Spleen (tissue), 7 donors: ENCODE data around the gene THRSP.
"Not testable (repeated sequence)": the region's sequence is repeated elsewhere in the genome, so short reads cannot be mapped to it uniquely, and the experiment has no call there.

Source experiments
- POLR2A ChIP-seq, 3 donors: fragments of 450-650 bp; IDR thresholded peaks; one replicate each; pipeline ENCODE4 v1.5.1; 2017; ENCODE audit warnings: antibody characterized with exemption in 3 of 3, mild to moderate bottlenecking in 1 of 3
- POLR2AphosphoS5 ChIP-seq, 3 donors: sonication (generic); formaldehyde crosslinking; IDR thresholded peaks; one replicate each; pipeline ENCODE4 v1.5.1; 2017; ENCODE audit warnings: antibody characterized with exemption in 3 of 3
- TF ChIP-seq, protein P1 (sequence below), 11 experiments: fragments of 200-600 bp in 7 of 11; fragments of 450-650 bp in 4 of 11; sonication (generic) in 4 of 11; IDR thresholded peaks in 8 of 11; conservative IDR thresholded peaks in 3 of 11; 1 replicate in 7 of 11; 2 replicates in 4 of 11; pipeline versions ENCODE4 v1.4.0 to v1.8.0; 2016 to 2021; ENCODE audit warnings: antibody characterized with exemption in 11 of 11, inconsistent platforms in 4 of 11, mild to moderate bottlenecking in 1 of 11
- donor health status: DM: no; HTN: no; CAD: no; lungs with moderate emphysema.
- donor health status: DM: no; HTN: no; CAD: no.
- donor health status: DM: no; HTN: no; CAD: no.

- TF ChIP-seq, protein P1, sequence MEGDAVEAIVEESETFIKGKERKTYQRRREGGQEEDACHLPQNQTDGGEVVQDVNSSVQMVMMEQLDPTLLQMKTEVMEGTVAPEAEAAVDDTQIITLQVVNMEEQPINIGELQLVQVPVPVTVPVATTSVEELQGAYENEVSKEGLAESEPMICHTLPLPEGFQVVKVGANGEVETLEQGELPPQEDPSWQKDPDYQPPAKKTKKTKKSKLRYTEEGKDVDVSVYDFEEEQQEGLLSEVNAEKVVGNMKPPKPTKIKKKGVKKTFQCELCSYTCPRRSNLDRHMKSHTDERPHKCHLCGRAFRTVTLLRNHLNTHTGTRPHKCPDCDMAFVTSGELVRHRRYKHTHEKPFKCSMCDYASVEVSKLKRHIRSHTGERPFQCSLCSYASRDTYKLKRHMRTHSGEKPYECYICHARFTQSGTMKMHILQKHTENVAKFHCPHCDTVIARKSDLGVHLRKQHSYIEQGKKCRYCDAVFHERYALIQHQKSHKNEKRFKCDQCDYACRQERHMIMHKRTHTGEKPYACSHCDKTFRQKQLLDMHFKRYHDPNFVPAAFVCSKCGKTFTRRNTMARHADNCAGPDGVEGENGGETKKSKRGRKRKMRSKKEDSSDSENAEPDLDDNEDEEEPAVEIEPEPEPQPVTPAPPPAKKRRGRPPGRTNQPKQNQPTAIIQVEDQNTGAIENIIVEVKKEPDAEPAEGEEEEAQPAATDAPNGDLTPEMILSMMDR (IDR thresholded peaks at IDR 0.05 in 8 of 11, conservative IDR thresholded peaks at IDR 0.05 in 3 of 11) = not testable (repeated sequence)
- TF ChIP-seq POLR2AphosphoS5, POLR2A (IDR thresholded peaks at IDR 0.05): not testable (repeated sequence)
Measured at GRCh38 chr11:78077592-78077991, 13.9 kb downstream of the THRSP start.
